SKM-1 (cell line): ENCODE results near the gene ZNF512B.
A peak's percentile ranks its signal among the peaks of the same experiment; 100 is the strongest.

ENCODE experiments used
- DNase-seq: peaks from one replicate; lab custom pipeline; 2025; ENCODE audit not compliant: unreplicated experiment; lab: John Stamatoyannopoulos, UW

The ZNF512B gene

DNA sequence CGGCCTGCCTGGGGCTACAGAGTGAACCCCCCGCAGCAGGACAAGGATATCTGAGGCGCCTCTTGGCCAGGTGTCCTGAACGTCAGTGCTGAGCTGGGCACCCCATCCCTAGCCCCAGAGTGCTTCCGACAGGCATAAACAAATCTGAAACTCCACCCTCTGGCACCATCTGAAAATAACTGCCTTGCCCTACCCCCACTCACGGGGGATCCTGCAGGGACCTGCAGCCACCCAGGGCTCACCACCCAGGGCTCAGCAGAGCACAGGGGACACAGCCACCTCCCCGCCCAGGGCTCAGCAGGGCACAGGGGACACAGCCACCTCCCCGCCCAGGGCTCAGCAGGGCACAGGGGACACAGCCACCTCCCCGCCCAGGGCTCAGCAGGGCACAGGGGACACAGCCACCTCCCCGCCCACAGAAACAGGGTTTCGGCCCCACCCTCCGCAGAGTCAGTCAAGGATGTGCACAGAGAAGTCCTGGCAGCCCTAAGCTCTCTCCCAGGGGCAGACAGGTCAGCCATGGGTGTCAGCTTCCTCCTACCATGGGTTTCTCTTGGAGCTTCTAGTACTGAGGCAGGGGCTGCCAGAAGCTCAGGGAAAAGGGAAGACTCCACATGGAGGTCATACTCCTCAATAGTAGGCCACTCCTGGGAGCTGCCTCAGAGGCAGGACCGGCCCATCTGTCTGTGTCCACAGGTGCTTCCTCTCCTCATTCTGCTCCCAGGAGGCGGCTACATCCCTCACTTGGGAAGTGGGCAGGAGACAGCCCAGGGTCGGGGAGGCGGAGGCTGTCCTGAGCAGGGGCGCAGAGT is 18.1 kb downstream of the ZNF512B start:
- no peak for DNase-seq

- DNase-seq = no peak
Measured at GRCh38 chr20:63950701-63951397, 18.9 kb downstream of the ZNF512B start.

- no peak for DNase-seq
Measured at GRCh38 chr20:63947638-63948456, 21.9 kb downstream of the ZNF512B start.

- no peak for DNase-seq
Measured at GRCh38 chr20:63946986-63947637, 22.6 kb downstream of the ZNF512B start.

DNA sequence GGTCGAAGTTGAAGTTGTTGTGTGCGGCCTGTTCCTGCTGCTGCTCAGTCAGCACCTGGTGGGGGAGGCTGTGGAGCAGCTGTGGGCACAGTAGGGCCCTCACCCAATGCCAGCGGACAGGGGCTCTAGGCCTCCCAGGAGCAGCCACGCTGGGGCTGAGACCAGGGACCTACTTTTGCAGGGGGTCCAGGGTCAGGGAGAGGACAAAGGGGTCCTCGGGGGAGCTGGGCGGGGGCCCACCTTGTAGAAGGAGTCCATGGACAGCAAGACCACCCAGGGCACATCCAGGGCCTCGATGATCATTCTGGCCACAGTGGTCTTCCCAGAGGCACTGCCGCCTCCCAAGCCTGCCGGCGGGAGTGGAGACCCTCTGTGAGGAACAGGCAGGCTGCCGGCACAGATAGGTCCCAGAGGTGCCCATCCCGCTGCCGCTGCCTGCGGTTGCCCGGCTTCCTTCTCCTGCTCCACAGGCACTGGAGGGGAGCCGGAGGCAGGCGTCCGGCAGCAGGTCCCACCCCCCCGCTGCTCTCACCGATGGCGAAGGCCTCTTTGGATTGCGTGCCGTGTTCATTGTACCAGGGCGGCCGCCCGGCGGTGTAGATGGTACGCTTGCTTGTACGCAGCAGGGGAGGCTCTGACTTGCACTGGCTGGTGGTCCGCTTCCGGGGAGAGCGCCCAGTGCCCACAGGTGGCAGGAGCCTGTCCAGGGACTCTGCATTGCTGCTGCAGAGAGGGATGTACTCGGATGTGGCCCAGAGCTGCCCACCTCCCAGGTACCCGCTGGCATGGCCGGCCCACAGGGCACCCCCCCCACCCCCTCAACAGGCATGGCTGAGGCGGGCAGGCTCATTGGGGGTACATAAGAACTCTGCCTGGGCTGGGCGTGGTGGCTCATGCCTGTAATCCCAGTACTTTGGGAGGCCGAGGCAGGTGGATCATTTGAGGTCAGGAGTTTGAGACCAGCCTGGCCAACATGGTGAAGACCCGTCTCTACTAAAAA is 23.5 kb downstream of the ZNF512B start:
- DNase-seq = no peak

GRCh38 chr20:63945031-63945658 is 24.6 kb downstream of the ZNF512B start:
- no peak for DNase-seq

GRCh38 chr20:63944078-63944941 is 25.4 kb downstream of the ZNF512B start:
- DNase-seq = no peak

DNA sequence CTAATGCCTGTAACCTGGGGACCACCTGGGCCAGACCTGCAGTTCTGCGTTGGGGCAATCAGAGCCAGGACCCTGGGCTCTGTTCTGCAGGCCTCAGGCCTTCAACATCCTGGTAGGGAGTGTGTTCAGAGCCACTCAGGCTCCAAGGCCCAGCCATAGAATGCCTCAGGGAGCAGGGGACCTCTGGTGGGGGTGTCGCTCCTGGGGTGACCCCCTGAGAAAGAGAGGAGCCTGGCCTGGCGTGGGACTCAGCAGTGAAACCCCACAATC is 26.0 kb downstream of the ZNF512B start:
- no peak for DNase-seq

GRCh38 chr20:63942969-63943807 is 26.5 kb downstream of the ZNF512B start:
- DNase-seq = no peak

GRCh38 chr20:63942250-63942951 is 27.3 kb downstream of the ZNF512B start:
- DNase-seq = no peak

GRCh38 chr20:63941282-63942081 is 28.2 kb downstream of the ZNF512B start:
- peak; percentile 14 for DNase-seq

GRCh38 chr20:63940472-63941266 is 29.1 kb downstream of the ZNF512B start:
- DNase-seq = no peak

- no peak for DNase-seq
Measured at GRCh38 chr20:63940071-63940471, 29.7 kb downstream of the ZNF512B start.

GRCh38 chr20:63939061-63939935 is 30.4 kb downstream of the ZNF512B start:
- DNase-seq = no peak

GRCh38 chr20:63937596-63937995 is 32.1 kb downstream of the ZNF512B start:
- DNase-seq = no peak
